ENCODE results near the gene PTGDS. TPM values are rescaled to one million over a fixed set of nuclear protein-coding genes. Genes with fewer than 3 reads are reported as not detected.

PTGDS gene
- total and polyA plus RNA-seq, 3 experiments from 2014 or later: 0.24 to 5.5 (median 0.49) TPM

DNA sequence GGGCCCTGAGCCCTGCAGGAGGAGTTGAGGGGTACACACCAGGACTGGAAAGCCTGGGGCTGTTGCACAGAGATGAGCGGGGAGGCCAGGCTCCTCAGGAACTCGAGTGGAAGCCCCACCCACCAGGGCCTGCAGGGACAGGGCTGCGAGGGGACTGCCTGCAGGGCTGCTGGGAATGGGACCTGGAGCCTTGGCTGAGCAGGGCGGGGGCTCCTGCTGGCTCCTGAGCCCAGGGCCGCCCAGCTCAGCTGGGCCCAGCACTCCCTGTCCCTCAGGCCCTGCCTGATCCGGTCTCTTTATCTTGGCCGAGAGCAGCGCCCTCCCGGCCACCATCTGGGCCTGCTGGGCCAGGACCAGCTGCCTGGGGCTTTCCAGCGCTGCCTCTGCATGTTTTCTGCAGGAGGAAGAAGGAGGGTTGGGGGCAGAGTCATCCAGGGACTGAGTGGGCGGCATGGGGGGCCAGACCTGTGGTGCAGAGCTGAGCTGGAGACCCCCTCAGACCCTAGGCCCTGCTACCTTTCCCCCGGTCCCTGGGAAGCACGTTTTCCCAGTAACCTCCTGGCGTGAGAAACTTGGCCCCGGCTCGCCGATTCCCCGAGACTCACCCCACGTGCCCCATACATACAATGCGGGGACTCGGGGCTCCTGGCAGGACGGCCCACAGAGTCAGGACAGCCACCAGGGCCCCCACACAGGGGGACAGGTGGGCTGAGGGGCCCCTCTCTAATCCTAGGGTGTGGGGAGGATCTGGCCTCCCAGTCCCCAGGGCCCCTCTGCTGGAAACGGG lies 15.8 kb upstream of the PTGDS start:
- Mint-ChIP-seq H3K27me3 (peaks cover 0 to 3% of the 10 kb centered on the region in 2 donors), H3K36me3 (peaks cover 0 to 7% (median 0%) of the 10 kb centered on the region in 3 donors), H3K27ac (peak overlapping the region in 5 of 8 donors; percentile 29 to 93 (median 69)), H3K9me3 (peaks cover 0 to 3% (median 0%) of the 10 kb centered on the region in 5 donors), H3K4me1 (peaks cover 44 to 86% (median 48%) of the 10 kb centered on the region in 3 donors), H3K4me3 (peak overlapping the region in 3 of 7 donors; percentile 72 to 86 (median 78))
- Histone ChIP-seq H3K4me1 (ENCODE audit: insufficient read depth, low read length) (peaks cover 52% of the 10 kb centered on the region), H3K4me3 (ENCODE audit: low read length) (no peak overlapping the region), H3K27ac (ENCODE audit: low read depth, low read length) (no peak overlapping the region), H3K27me3 (ENCODE audit: insufficient read depth, low read length, poor library complexity, severe bottlenecking) (no peaks in the 10 kb centered on the region), H3K9me3 (ENCODE audit: low read length) (no peaks in the 10 kb centered on the region), H3K36me3 (ENCODE audit: insufficient read depth, low read length) (no peaks in the 10 kb centered on the region)
- DNase-seq: no peak
- CTCF ChIA-PET: interaction anchor here (1.1 to 2.3 kb wide), 6 partner anchors 14 to 74 kb away, joined by 3 to 13 read pairs (median 8); partner anchors contain the start of genes C8G and FBXW5
- POLR2A ChIA-PET: interaction anchor here (0.5 kb wide), 1 partner anchor 38 kb away, joined by 7 read pairs; no protein-coding TSS in a partner anchor

DNA sequence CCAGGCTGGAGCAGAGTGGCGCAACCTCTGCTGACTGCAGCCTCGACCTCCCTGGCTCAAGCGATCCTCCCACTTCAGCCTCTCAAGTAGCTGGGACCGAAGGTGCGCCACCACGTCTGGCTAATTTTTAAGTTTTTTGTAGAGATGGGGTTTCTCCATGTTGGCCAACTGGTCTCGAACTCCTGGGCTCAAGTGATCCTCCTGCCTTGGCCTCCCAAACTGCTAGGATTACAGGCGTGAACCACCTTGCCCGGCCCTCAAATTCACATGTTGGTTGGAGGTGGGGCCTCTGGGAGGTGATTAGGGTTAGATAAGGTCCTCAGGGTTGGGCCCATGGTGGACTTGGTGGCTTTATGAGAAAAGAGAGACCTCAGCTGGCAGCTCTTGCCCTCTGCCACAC lies 15.1 kb upstream of the PTGDS start:
- Mint-ChIP-seq H3K36me3 (peaks cover 0 to 3% (median 0%) of the 10 kb centered on the region in 3 donors), H3K4me3 (peak overlapping the region in 2 of 7 donors; percentile 55 to 81), H3K27me3 (peaks cover 0 to 3% of the 10 kb centered on the region in 2 donors), H3K9me3 (no peaks in the 10 kb centered on the region), H3K4me1 (peaks cover 41 to 83% (median 46%) of the 10 kb centered on the region in 3 donors), H3K27ac (peak overlapping the region in 6 of 8 donors; percentile 72 to 93 (median 86))
- H3K9me3 ChIP-seq (ENCODE audit: low read length): no peaks in the 10 kb centered on the region
- no peaks in the 10 kb centered on the region for H3K27me3 ChIP-seq (ENCODE audit: insufficient read depth, low read length, poor library complexity, severe bottlenecking)
- peaks cover 52% of the 10 kb centered on the region for H3K4me1 ChIP-seq (ENCODE audit: insufficient read depth, low read length)
- H3K27ac ChIP-seq (ENCODE audit: low read depth, low read length): no peak overlapping the region
- DNase-seq: no peak
- ChIA-PET CTCF (interaction anchor here (1.1 to 2.0 kb wide), 4 partner anchors 13 to 72 kb away, joined by 3 to 13 read pairs (median 6); partner anchors contain the start of genes C8G and FBXW5), POLR2A (no interaction called here)
- H3K4me3 ChIP-seq (ENCODE audit: low read length): no peak overlapping the region
- no peaks in the 10 kb centered on the region for H3K36me3 ChIP-seq (ENCODE audit: insufficient read depth, low read length)

DNA sequence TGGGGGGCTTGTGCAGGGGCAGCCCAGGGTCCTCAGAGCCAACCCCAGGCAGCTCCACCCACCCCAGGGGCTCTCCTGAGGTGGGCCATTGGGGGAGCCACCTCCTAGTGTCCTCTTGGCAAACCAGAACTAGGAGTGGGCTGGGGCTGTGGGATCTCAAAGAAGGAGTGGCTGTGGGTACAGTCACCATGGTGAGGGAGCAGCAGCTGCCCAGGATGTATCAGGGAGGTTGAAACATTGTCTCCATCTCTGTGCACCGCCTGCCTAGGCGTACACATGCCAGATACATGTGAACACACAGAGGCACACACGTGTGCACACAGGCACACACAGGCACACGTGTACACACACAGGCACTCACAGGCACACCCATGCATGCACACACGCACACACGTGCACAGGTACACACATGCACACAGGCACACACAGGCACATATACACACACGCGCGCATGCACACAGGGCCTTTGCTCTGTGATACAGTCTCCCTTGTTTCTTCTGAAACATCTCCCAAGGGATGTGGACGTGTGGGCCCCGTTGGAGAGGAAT lies 14.5 kb upstream of the PTGDS start:
- no peaks in the 10 kb centered on the region for H3K9me3 Mint-ChIP-seq
- no peak overlapping the region for H3K27ac ChIP-seq (ENCODE audit: low read depth, low read length)

DNA sequence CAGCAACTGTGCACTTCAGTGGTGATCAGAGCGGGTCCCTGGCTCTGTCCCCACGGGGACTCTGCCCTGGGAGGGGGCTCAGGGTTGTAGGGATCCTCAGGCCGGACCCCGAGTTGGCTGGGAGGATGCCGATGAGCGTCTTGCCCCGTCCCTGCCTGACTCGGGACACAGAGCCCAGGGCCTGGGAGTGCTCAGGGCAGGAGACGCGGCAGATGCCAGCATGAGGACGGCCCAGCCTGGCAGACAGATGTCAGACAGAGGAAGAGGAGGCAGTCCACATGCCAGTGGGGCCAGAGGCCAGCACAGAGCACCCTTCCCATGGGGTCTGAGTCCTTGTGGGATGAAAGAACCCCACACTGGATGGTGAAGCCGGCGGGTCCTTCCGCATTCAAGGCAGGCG lies 14.0 kb upstream of the PTGDS start:
- Mint-ChIP-seq H3K9me3 (no peaks in the 10 kb centered on the region), H3K36me3 (peaks cover 0 to 3% (median 0%) of the 10 kb centered on the region in 3 donors), H3K4me3 (peak overlapping the region in 4 of 7 donors; percentile 19 to 68 (median 60)), H3K27ac (peak overlapping the region in 6 of 8 donors; percentile 72 to 95 (median 84)), H3K4me1 (peaks cover 41 to 77% (median 43%) of the 10 kb centered on the region in 3 donors), H3K27me3 (peaks cover 0 to 3% of the 10 kb centered on the region in 2 donors)
- Histone ChIP-seq H3K27me3 (ENCODE audit: insufficient read depth, low read length, poor library complexity, severe bottlenecking) (no peaks in the 10 kb centered on the region), H3K4me3 (ENCODE audit: low read length) (no peak overlapping the region), H3K9me3 (ENCODE audit: low read length) (no peaks in the 10 kb centered on the region), H3K36me3 (ENCODE audit: insufficient read depth, low read length) (no peaks in the 10 kb centered on the region), H3K27ac (ENCODE audit: low read depth, low read length) (no peak overlapping the region), H3K4me1 (ENCODE audit: insufficient read depth, low read length) (peaks cover 52% of the 10 kb centered on the region)
- ChIA-PET POLR2A (no interaction called here), CTCF (interaction anchor here (0.9 to 2.0 kb wide), 2 partner anchors 12 to 33 kb away, joined by 3 to 13 read pairs; partner anchors contain the start of gene CLIC3)
- no peak for DNase-seq

More for the DNA sequence above, 14.5 kb upstream of the PTGDS start:
- ChIA-PET POLR2A (no interaction called here), CTCF (interaction anchor here (1.1 to 2.0 kb wide), 4 partner anchors 12 to 72 kb away, joined by 3 to 13 read pairs (median 6); partner anchors contain the start of genes C8G and FBXW5)
- peaks cover 52% of the 10 kb centered on the region for H3K4me1 ChIP-seq (ENCODE audit: insufficient read depth, low read length)
- no peak for DNase-seq
- H3K27me3 ChIP-seq (ENCODE audit: insufficient read depth, low read length, poor library complexity, severe bottlenecking): no peaks in the 10 kb centered on the region
- peak overlapping the region; percentile 72 to 95 (median 86) for H3K27ac Mint-ChIP-seq
- peaks cover 41 to 80% (median 47%) of the 10 kb centered on the region in 3 donors for H3K4me1 Mint-ChIP-seq
- H3K9me3 ChIP-seq (ENCODE audit: low read length): no peaks in the 10 kb centered on the region
- H3K36me3 ChIP-seq (ENCODE audit: insufficient read depth, low read length): no peaks in the 10 kb centered on the region
- peaks cover 0 to 3% of the 10 kb centered on the region in 2 donors for H3K27me3 Mint-ChIP-seq
- peak overlapping the region in 6 of 7 donors; percentile 34 to 68 (median 52) for H3K4me3 Mint-ChIP-seq
- H3K36me3 Mint-ChIP-seq: peaks cover 0 to 3% (median 0%) of the 10 kb centered on the region in 3 donors
- no peak overlapping the region for H3K4me3 ChIP-seq (ENCODE audit: low read length)

DNA sequence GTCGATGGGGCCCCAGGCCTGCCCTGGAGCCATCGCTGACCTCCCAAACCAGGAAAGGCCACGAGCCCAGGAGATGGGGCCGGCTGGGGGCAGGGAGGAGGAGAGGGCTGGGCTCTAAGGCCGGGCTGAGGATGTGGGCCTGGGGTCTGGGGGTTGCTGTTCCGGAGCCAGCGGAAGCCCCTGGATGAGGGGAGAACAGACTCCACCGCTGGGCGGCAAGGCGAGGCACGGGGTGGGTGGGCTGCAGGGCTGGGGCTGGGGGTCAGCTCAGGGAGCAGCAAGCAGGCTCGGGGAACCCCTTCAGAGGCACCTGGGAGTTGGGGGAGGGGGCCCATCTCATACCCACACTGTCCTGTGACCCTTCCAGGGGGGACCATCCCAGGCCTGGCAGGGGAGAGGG lies 13.6 kb upstream of the PTGDS start:
- CTCF ChIA-PET: interaction anchor here (0.8 to 2.0 kb wide), 5 partner anchors 11 to 122 kb away, joined by 3 to 13 read pairs (median 3); partner anchors contain the start of genes AJM1, CLIC3 and FBXW5
- peaks cover 52% of the 10 kb centered on the region for H3K4me1 ChIP-seq (ENCODE audit: insufficient read depth, low read length)
- no peaks in the 10 kb centered on the region for H3K9me3 Mint-ChIP-seq
- no peaks in the 10 kb centered on the region for H3K9me3 ChIP-seq (ENCODE audit: low read length)
- no peak overlapping the region for H3K27ac Mint-ChIP-seq
- H3K27me3 ChIP-seq (ENCODE audit: insufficient read depth, low read length, poor library complexity, severe bottlenecking): no peaks in the 10 kb centered on the region
- peaks cover 0 to 3% (median 0%) of the 10 kb centered on the region in 3 donors for H3K36me3 Mint-ChIP-seq
- no peak overlapping the region for H3K27ac ChIP-seq (ENCODE audit: low read depth, low read length)
- H3K36me3 ChIP-seq (ENCODE audit: insufficient read depth, low read length): no peaks in the 10 kb centered on the region
- H3K4me3 ChIP-seq (ENCODE audit: low read length): no peak overlapping the region
- POLR2A ChIA-PET: no interaction called here
- DNase-seq: no peak
- peaks cover 0 to 3% of the 10 kb centered on the region in 2 donors for H3K27me3 Mint-ChIP-seq
- H3K4me1 Mint-ChIP-seq: peaks cover 41 to 73% (median 42%) of the 10 kb centered on the region in 3 donors
- peak overlapping the region in 1 of 7 donors; percentile 68 for H3K4me3 Mint-ChIP-seq

DNA sequence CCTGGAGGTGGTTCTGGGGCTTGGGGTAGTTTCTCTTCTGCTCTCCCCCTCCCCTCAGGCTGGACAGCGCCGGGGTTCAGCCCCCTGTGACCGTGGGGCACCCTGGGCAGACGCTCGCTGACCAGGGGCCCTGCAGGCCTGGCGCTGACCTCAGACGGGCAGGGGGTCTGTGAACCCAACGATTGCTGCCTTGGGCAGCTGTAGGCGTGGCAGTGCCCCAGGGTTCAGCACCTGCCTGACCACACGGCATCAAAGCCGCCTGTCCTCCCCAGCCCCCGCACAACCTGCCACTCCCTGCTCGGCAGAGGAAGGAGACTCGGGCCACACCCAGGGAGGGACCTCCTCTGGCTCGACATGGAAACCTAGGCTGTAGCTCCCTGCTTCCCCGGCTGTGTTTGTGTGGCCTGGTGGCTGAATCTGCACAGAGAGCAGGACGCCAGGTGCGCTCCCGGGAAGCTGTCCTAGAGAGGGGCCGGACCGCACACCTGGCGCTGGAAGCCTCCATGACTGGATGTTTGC lies 13.1 kb upstream of the PTGDS start:
- peak overlapping the region in 4 of 7 donors; percentile 19 to 68 (median 46) for H3K4me3 Mint-ChIP-seq
- H3K27ac Mint-ChIP-seq: peak overlapping the region in 6 of 8 donors; percentile 54 to 94 (median 80)
- H3K36me3 Mint-ChIP-seq: peaks cover 0 to 3% (median 0%) of the 10 kb centered on the region in 3 donors
- peaks cover 0 to 3% of the 10 kb centered on the region in 2 donors for H3K27me3 Mint-ChIP-seq
- POLR2A ChIA-PET: interaction anchor here (2.2 kb wide), 1 partner anchor 11 kb away, joined by 6 read pairs; no protein-coding TSS in a partner anchor
- no peak overlapping the region for H3K4me3 ChIP-seq (ENCODE audit: low read length)
- H3K27me3 ChIP-seq (ENCODE audit: insufficient read depth, low read length, poor library complexity, severe bottlenecking): no peaks in the 10 kb centered on the region
- no peaks in the 10 kb centered on the region for H3K9me3 Mint-ChIP-seq
- H3K27ac ChIP-seq (ENCODE audit: low read depth, low read length): peak overlapping the region; percentile 16
- peaks cover 47% of the 10 kb centered on the region for H3K4me1 ChIP-seq (ENCODE audit: insufficient read depth, low read length)
- H3K9me3 ChIP-seq (ENCODE audit: low read length): no peaks in the 10 kb centered on the region
- no peak for DNase-seq
- no peaks in the 10 kb centered on the region for H3K36me3 ChIP-seq (ENCODE audit: insufficient read depth, low read length)
- peaks cover 39 to 68% (median 41%) of the 10 kb centered on the region in 3 donors for H3K4me1 Mint-ChIP-seq
- CTCF ChIA-PET: interaction anchor here (0.8 to 2.5 kb wide), 6 partner anchors 12 to 122 kb away, joined by 3 to 8 read pairs (median 3); partner anchors contain the start of genes AJM1, CLIC3, FBXW5 and PAXX

DNA sequence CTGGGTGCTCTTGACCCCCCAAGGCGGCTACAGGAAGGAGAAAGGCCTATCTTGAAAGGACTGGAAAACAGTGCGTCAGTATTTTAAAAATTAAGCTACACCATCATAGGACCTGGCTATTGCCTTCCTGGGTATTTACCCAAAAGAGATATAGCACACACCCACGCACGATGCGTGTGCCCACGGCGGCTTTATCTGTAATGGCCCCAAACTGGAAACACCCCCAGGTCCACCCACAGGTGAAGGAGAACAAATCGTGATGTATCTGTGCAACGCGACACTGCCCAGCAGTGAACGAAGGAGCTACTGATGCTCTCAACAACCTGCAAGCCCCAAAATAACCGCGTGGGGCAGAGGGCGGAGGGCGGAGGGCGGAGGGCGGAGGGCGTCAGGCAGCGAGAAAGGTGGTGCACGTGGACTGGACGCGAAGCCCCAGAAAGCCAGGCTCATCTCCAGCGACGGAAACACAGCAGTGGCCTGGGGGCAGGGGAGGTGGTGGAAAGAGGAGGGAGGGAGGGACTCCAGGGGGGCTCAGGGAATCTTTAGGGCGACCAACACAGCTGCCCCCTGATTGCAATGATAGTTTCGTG lies 12.4 kb upstream of the PTGDS start:
- H3K9me3 Mint-ChIP-seq: no peaks in the 10 kb centered on the region
- peaks cover 38 to 62% (median 40%) of the 10 kb centered on the region in 3 donors for H3K4me1 Mint-ChIP-seq
- ChIA-PET POLR2A (interaction anchor here (0.6 to 2.2 kb wide), 3 partner anchors 10 to 62 kb away, joined by 3 to 6 read pairs (median 3); no protein-coding TSS in a partner anchor), CTCF (interaction anchor here (0.8 to 2.5 kb wide), 5 partner anchors 11 to 123 kb away, joined by 3 to 8 read pairs (median 3); partner anchors contain the start of genes AJM1, FBXW5 and PAXX)
- no peak for DNase-seq
- Histone ChIP-seq H3K4me1 (ENCODE audit: insufficient read depth, low read length) (peaks cover 40% of the 10 kb centered on the region), H3K36me3 (ENCODE audit: insufficient read depth, low read length) (no peaks in the 10 kb centered on the region), H3K4me3 (ENCODE audit: low read length) (no peak overlapping the region), H3K9me3 (ENCODE audit: low read length) (no peaks in the 10 kb centered on the region), H3K27me3 (ENCODE audit: insufficient read depth, low read length, poor library complexity, severe bottlenecking) (no peaks in the 10 kb centered on the region), H3K27ac (ENCODE audit: low read depth, low read length) (peak overlapping the region; percentile 16)
- peak overlapping the region; percentile 45 to 97 (median 86) for H3K27ac Mint-ChIP-seq
- peak overlapping the region in 6 of 7 donors; percentile 36 to 86 (median 80) for H3K4me3 Mint-ChIP-seq
- H3K36me3 Mint-ChIP-seq: peaks cover 0 to 3% (median 0%) of the 10 kb centered on the region in 3 donors
- peaks cover 0 to 3% of the 10 kb centered on the region in 2 donors for H3K27me3 Mint-ChIP-seq
